Right atrium auricular region (tissue), 2 donors: ENCODE results near the gene ODF4. TPM values are rescaled to one million over a fixed set of nuclear protein-coding genes. Genes with fewer than 3 reads are reported as not detected.

Source experiments
- DNase-seq: peaks from one replicate; pipeline ENCODE4 v3.0.0-alpha.2; 2019; ENCODE audit warnings: low spot score
- H3K27ac ChIP-seq, 2 donors: fragments of 200-600 bp; sonication (generic); 1 replicate in 1 of 2; 2 replicates in 1 of 2; pipeline ENCODE4 v1.5.1; 2016 to 2019
- H3K27me3 ChIP-seq, 2 donors: fragments of 200-600 bp; sonication (generic); one replicate each; pipeline versions ENCODE4 v1.5.1 to v1.6.0; 2017 to 2019
- H3K36me3 ChIP-seq: fragments of 200-600 bp; sonication (generic); one replicate; pipeline ENCODE4 v1.5.1; 2016
- H3K4me1 ChIP-seq, 2 donors: fragments of 200-600 bp; sonication (generic); one replicate each; pipeline versions ENCODE4 v1.5.1 to v1.6.0; 2017 to 2019
- H3K4me3 ChIP-seq, 2 donors: fragments of 200-600 bp; sonication (generic); 1 replicate in 1 of 2; 2 replicates in 1 of 2; pipeline ENCODE4 v1.5.1; 2017 to 2019; ENCODE audit warnings: mild to moderate bottlenecking in 1 of 2, moderate library complexity in 1 of 2
- H3K9me3 ChIP-seq, 2 donors: fragments of 200-600 bp; sonication (generic); one replicate each; pipeline ENCODE4 v1.5.1; 2019
- CTCF ChIP-seq, 2 donors: fragments of 200-600 bp; sonication (generic); IDR thresholded peaks; one replicate each; pipeline ENCODE4 v1.5.1; 2019; ENCODE audit warnings: antibody characterized with exemption in 2 of 2
- total RNA-seq, 2 donors: library from RNA; depleted of rRNA; stranded (reverse); fragments of >200 nt; gene quantifications; one replicate each; pipeline ENCODE4 v1.1.0, GENCODE V29; 2016

ODF4 gene
- total RNA-seq, 2 donors from 2014 or later: not detected

- no peak for DNase-seq
- Histone ChIP-seq H3K36me3 (no peaks in the 10 kb centered on the region), H3K27ac (no peak overlapping the region), H3K27me3 (no peaks in the 10 kb centered on the region), H3K9me3 (no peaks in the 10 kb centered on the region), H3K4me3 (no peak overlapping the region), H3K4me1 (peaks cover 0 to under 1% of the 10 kb centered on the region in 2 donors)
- TF ChIP-seq CTCF (IDR thresholded peaks at IDR 0.05): no peak
Measured at GRCh38 chr17:8354236-8354635, 14.6 kb downstream of the ODF4 start.

GRCh38 chr17:8357910-8358309 is 18.3 kb downstream of the ODF4 start:
- no peak overlapping the region for H3K27ac ChIP-seq

GRCh38 chr17:8359769-8360168 is 20.1 kb downstream of the ODF4 start:
- Histone ChIP-seq H3K27me3 (no peaks in the 10 kb centered on the region), H3K4me3 (no peak overlapping the region), H3K4me1 (peaks cover 0 to 21% of the 10 kb centered on the region in 2 donors), H3K27ac (peak overlapping the region in 1 of 2 donors; percentile 42), H3K36me3 (peaks cover 7% of the 10 kb centered on the region), H3K9me3 (no peaks in the 10 kb centered on the region)
- TF ChIP-seq CTCF (IDR thresholded peaks at IDR 0.05): no peak
- DNase-seq: no peak

More at GRCh38 chr17:8357910-8358309, 18.3 kb downstream of the ODF4 start:
- no peaks in the 10 kb centered on the region for H3K9me3 ChIP-seq
- peaks cover 0 to 16% of the 10 kb centered on the region in 2 donors for H3K4me1 ChIP-seq
- no peak overlapping the region for H3K4me3 ChIP-seq
- H3K36me3 ChIP-seq: no peaks in the 10 kb centered on the region
- DNase-seq: no peak
- no peaks in the 10 kb centered on the region for H3K27me3 ChIP-seq
- TF ChIP-seq CTCF (IDR thresholded peaks at IDR 0.05): no peak

- Histone ChIP-seq H3K27ac (peak overlapping the region in 1 of 2 donors; percentile 42), H3K36me3 (peaks cover 7% of the 10 kb centered on the region), H3K9me3 (no peaks in the 10 kb centered on the region), H3K4me1 (peaks cover 0 to 26% of the 10 kb centered on the region in 2 donors), H3K27me3 (no peaks in the 10 kb centered on the region), H3K4me3 (no peak overlapping the region)
- DNase-seq: no peak
- TF ChIP-seq CTCF (IDR thresholded peaks at IDR 0.05): no peak
Measured at GRCh38 chr17:8360260-8360659, 20.6 kb downstream of the ODF4 start.

- H3K36me3 ChIP-seq: peaks cover 7% of the 10 kb centered on the region
- H3K27me3 ChIP-seq: no peaks in the 10 kb centered on the region
- H3K9me3 ChIP-seq: no peaks in the 10 kb centered on the region
- H3K4me3 ChIP-seq: no peak overlapping the region
- DNase-seq: no peak
- peaks cover 0 to 31% of the 10 kb centered on the region in 2 donors for H3K4me1 ChIP-seq
- H3K27ac ChIP-seq: peak overlapping the region in 1 of 2 donors; percentile 42
- TF ChIP-seq CTCF (IDR thresholded peaks at IDR 0.05): no peak
Measured at GRCh38 chr17:8360751-8361150, 21.1 kb downstream of the ODF4 start.

- Histone ChIP-seq H3K4me1 (peaks cover 0 to 45% of the 10 kb centered on the region in 2 donors), H3K36me3 (peaks cover 7% of the 10 kb centered on the region), H3K27me3 (no peaks in the 10 kb centered on the region), H3K27ac (no peak overlapping the region), H3K9me3 (no peaks in the 10 kb centered on the region), H3K4me3 (no peak overlapping the region)
- TF ChIP-seq CTCF (IDR thresholded peaks at IDR 0.05): no peak
- DNase-seq: no peak
Measured at GRCh38 chr17:8362651-8363332, 23.2 kb downstream of the ODF4 start.
